AG08395 (cell line): ENCODE data around the gene SMARCA2.
"Not testable (repeated sequence)": the region's sequence is repeated elsewhere in the genome, so short reads cannot be mapped to it uniquely, and the experiment has no call there.

Experiments used
- DNase-seq: peaks from one replicate; pipeline ENCODE4 v3.0.0; 2012; ENCODE audit warnings: mixed read lengths, low spot score

Gene SMARCA2

DNA sequence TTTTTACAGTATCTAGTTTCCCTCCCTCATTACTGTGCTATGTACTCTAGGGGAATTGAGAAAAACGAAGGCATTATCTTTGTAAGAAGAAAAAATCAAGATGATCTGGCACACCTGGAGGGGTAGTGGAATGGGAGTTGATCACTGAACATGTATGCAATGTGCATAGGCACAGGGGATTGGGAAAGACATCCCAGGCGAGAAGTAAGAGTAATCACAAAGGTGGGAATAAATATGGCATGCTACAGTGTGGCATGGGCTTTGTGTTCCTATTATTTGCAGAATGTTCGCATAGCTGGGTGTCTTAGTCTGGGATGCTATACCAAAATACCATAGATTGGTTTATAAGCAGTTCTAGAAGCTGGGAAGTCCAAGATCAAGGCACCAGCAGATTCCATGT lies 130.6 kb downstream of the SMARCA2 start:
- no peak for DNase-seq

DNA sequence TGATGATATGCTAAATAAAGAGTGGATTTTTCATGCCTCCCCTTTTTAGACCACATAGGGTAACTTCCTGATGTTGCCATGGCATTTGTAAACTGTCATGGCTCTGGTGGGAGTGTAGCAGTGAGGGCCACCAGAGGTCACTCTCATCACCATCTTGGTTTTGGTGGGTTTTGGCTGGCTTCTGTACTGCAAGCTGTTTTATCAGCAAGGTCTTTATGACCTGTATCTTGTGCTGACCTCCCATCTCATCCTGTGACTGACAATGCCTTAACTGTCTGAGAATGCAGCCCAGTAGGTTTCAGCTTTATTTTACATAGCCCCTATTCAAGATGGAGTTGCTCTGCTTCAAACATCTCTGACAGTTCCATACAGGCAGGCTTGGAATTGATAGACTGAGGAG lies 131.6 kb downstream of the SMARCA2 start:
- not testable (repeated sequence) for DNase-seq

DNA sequence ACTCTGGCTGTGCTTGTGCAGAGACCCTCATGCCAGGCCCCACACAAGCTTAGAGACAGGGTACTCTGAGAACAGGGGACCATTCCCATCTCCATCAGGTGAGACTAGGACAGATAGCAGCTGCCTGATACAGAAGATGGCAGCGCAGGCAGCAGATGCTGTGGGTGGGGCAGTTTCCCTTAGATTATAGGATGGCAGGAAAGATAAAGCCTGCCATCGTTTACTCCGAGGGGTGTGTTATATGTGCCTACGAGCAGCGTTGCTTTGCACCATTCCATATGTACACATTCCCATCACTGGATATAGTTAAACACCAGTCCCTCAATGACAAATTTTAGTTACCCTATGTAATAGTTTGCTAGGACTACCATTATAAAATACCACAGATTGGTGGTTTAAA lies 135.2 kb downstream of the SMARCA2 start:
- no peak for DNase-seq

DNA sequence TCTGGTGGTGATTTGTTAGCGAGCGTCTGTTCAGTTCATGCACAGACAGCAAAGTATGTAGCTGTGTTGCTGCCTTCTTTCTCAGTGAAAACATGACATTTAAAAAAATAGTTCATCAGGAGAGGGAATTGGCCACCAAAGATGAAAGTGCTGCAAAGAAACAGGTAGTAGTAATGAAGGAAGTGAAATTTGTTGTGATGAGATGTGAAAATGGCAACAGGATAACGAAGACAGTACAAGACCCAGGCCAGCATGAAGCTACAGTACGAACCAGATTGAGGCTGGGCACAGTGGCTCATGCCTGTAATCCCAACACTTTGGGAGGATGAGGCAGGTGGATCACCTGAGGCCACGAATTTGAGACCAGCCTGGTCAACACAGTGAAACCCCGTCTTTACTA lies 136.0 kb downstream of the SMARCA2 start:
- no peak for DNase-seq

DNA sequence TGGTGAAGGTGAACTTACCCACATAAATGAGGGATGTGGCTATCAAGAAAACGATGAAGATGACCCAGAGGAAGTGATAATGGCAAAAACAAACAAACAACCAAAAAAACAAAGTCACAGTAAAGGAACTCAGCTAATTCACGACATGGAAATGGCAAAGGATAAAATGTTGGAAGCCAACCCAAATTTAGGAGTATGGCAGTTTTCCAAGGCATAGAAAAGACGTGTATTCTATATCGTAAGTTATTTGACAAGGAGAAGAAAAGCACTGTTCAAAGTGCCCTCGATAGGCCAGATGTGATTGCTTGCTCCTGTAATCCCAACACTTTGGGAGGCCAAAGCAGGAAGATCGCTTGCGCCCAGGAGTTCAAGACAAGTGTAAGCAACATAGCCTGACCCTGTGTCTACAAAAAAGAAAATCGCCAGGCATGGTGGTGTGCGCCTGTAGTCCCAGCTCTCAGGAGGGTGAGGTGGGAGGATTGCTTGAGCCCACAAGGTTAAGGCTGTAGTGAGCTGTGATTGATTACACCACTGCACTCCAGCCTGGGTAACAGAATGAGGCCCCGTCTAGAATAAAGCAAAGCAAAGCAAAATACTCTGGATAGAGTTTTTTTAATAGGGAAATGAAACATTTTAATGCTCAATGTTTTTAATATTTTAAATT lies 138.0 kb downstream of the SMARCA2 start:
- no peak for DNase-seq

DNA sequence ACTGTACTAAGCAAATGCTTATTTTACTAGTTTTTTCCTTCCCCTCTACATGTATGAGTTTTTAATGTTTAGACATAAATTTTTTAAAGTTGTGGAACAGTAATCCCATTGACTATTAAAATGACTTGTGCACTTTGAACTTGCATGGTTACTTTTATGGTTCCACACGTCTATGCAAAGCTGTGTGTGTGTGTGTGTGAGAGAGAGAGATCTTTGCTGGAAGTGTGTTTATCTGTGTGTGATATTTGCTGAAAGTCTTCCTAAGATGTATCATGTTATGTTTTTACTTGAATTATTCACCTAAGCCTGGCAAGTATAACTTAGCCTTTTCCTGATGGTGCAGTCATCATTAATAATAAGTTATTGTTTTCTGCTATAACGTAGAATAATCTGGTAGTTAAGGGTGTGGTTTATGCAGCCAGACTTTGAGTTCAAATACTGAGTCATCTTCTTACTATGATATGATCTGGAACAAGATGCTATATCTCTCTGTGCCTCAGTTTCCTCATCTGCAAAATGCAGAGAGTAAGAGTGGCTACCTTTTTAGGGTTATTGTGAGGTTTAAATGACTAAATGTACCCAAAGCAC lies 138.6 kb downstream of the SMARCA2 start:
- no peak for DNase-seq

DNA sequence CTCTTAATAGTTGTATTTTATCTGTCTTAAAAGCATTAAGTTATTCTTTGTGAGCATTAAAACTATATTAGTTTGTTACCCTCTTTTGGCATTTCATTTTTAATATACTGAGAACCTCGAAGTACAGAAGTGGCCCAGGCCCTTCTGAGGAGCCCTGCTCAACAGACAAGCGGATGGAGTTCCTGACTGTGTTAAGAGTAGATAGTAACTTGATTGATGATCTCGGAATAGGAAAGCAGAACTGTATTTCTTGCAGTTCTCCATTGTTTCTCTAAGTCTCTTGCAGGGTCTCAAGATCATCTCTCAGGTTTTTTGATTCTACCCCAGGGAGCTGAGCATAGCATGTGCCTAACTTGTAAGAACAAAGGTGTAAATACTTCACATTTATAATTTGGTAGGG lies 139.6 kb downstream of the SMARCA2 start:
- no peak for DNase-seq

DNA sequence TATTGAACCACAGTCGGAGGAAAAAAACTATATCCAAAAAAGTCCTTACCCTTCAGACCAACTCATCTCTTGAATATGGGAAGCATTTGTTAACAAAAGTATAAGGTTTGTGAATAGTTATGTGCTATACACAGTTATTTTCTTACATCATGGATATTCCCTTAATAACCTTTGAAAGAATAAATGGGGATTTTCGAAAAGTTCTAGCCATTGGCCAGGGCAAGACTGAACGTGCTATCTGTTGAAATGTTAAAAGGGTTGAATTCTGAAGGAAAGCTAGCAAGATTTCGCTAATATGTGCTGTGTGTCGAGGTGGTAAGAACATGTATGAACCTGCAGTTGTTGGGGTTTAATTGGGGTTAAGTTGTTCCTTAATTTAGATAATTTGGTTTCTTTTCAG lies 140.8 kb downstream of the SMARCA2 start:
- no peak for DNase-seq

DNA sequence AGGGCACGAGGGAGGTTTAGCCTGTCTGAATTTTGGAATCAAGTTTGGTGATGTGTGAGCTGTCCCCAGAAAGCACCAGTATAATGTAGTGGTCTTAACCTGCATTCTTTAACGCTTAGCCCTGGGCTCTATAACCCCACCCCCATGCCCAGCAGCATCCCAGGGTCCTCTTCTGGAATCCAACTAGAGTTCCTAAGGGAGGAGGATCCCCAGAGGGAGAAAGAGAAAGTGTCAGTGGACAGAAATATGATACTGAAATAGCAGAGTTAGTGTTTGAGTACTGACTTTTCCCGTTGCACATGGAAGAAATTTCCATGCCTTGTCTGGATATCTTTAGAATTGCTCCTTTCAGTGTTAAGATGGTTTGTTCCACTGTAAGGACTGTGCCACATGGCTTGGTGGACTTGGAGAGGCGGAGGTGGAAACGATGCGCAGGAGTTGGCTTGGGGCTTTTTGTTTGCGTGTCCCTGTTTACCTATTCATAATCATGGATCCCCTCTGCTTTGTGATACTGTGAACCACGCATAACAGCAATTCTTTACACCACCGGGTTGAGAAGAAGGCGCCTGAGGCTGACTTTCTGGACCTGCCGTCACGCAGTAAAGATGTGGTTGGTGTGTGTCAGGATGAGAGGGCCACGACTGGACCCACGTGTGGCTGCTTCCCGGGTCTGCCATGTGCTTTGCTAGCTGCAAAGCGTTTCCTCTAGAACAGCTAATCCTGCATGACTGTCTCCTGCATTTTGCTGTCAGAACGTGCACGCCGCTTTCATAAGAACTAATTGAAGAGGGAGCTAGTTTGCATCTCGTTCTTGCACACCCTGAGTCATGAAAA lies 142.3 kb downstream of the SMARCA2 start:
- peak; percentile 74 for DNase-seq

DNA sequence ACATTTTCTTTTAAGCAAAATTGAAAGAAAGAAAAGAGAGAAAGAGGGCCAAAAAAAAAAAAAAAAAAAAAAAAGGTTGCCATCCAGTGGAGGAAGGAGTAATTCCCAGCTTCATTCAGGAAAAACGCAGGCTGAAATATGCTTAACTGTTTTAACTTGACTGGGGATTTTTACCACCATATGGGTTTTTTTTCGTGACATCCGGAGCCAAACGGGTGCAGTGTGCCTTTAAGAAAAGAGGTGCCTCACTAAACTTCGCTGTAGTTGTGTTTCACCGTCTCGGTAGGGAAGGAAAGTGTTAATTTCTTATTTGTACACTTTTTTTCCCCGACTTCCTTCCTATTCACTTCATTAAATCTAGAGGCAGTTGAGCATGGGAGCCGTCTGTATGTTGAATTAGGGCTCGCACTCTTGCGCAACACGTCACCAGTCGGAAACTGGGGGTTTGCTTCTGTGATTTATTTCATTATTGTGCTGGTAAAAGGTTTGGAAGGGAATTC lies 143.0 kb downstream of the SMARCA2 start:
- peak; percentile 40 for DNase-seq

DNA sequence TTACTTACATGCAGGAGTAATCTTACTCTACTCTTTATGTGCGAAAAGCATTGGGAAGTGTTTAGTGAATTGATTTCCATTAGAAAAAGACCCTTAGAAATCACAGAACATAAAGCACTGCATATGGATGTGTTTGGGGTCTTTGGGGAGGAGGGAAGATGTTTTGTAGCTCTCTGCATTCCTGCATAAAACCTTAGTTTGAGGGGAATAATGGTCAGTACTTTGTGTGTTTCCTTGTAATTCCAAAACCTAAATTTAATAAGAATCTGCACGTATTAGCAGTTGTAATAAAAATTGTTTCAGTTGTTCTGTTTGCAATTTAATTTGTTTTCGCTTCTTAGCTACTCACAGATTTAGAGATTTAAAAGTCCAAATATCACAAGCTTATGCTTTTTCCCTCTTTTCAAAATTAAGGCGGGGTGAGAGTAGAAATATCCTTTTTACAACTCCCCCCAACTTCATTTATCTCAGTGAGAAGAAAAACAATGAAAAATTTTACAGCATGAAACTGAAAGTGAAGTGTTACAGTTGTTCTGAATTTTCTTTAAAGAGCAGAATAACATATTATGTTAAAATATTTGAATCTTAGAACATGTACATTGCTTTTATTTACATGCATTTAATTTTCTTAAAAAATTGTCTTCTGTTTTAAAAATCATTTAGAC lies 143.8 kb downstream of the SMARCA2 start:
- no peak for DNase-seq

DNA sequence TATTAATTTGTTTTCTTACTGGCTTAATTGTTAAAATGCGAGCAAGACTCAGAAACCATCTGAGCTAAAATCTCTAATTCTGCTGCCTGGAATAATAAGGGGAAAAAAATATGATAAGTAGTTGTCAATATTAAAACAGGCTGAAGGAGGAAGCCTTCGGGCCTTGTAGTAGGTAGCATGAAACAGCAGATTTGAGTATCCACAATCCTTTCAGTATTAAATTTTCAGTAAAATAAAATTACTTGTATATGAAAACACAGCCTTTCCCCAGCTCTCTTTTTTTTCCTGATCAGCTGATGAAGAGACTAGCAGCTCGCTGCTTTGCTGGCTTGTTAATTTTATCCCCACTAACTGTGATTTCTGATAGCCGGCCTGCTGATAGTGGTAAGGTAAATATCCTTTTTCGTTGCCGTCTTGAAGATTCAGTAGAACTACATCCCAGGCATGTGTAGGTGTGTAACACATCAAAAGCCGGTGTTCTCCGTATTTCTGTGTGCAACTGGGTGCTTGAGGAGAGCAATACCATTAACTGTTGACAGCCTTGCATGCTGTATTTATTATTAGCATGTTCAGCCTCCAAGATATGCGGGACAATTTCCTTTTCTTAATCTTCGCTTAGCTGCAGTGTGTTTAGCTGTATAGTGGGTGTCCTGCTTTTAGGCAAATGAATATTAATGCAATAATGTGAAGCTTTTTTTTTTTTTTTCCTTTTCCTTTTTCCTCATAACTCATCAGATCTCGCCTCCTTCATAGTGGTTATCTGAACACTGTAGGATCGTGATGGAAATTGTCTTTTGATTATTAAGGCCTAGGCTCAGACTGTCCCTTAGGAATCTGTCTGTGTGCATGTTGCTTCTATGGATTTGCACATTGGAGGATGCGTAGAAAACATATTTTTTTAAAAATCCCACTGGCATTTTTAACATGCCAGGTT lies 144.6 kb downstream of the SMARCA2 start:
- DNase-seq, result no peak

DNA sequence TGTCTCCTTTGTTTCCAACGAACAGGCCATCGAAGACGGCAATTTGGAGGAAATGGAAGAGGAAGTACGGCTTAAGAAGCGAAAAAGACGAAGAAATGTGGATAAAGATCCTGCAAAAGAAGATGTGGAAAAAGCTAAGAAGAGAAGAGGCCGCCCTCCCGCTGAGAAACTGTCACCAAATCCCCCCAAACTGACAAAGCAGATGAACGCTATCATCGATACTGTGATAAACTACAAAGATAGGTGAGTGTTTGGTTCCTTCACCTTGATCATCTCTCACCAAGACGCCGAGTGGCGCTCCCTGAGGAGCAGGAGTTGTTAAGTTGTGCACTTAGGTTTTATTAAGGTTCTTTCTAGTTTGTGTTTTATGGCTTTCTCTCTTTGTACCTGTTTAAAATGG lies 146.5 kb downstream of the SMARCA2 start:
- DNase-seq, result no peak

DNA sequence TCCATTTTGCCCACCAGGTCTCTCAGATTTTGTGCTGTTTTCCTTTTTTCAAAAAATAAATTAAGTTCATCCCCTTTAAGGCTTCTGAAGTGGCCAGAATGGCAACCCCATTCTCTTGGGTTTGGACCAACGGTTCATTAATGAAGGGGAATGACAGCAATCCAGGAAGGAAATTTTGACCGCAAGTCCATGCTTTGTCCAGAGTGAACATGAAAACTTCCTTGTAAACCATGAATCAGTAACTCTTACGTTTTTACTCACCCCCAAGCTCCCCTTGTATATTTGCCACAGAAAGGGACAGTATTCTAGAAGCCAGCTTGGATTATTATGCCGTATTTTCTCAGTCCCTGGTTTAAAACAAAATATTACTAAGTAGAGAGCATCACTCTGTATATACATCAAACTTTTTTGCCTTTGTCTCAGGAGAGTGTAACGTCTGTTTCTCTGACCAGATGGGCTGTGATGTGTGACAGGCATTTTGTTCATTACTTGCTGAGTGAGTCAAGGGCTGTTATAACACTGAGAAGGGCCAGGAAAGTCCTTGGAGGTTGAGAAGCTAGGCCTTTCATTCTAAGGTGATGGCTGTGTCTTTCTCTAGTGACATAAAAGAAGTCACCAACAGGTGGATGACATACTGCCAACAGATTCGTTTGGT lies 148.2 kb downstream of the SMARCA2 start:
- no peak for DNase-seq

DNA sequence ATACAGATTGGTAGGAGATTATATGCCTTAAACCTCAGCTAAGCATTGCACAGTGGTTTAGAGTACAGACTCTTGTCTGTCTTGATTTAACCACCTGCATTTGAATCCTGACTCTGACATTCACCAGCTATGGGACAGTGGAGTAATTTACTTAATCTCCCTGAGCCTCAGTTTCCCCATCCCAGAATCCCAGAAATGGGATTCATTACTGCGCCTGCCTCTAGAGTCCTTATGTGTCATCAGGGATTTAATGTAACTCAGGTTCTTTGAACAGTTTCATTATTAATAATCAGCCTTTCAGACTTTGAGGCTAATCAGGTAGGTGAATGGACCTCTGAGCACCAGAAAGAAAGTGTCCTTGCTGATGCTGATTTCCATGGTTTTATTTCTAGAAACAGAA lies 149.1 kb downstream of the SMARCA2 start:
- DNase-seq, result no peak

DNA sequence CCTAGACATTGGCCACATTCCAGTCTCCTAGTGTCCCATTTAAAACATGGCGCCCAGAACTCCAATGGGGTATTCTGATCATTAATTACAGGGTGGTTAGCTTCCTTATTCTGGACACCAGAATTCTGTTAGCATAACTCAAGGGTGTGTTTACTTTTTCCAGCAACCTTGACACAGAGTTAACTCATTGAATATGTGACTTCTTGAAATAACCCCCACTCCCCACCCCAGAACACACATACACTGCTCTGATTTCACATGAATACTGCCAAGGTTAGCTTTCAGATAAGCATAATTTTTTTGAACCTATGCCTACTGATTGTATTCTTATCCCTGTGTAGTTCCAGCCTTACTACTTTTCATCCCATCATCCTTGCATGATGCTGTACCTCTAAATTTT lies 151.1 kb downstream of the SMARCA2 start:
- DNase-seq, result no peak

DNA sequence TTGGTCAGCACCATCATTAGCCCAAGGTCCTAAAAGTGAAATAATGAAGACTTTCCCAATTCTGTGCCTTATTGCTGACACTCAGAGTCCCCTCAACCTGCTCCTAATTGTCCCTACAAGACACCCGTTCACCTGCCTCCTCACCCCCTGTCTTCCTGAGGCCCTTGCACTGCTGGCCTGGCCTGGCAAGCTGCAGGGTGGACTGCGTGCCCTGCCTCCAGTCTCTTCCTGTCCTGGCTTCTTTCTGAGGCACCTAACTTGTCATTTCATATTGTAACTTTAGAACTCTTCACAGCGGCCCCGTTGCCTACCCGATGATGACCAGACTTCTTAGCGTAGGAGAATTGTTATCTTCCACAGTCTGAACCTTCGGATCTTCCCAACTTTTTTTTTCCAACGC lies 153.9 kb downstream of the SMARCA2 start:
- DNase-seq, result no peak

DNA sequence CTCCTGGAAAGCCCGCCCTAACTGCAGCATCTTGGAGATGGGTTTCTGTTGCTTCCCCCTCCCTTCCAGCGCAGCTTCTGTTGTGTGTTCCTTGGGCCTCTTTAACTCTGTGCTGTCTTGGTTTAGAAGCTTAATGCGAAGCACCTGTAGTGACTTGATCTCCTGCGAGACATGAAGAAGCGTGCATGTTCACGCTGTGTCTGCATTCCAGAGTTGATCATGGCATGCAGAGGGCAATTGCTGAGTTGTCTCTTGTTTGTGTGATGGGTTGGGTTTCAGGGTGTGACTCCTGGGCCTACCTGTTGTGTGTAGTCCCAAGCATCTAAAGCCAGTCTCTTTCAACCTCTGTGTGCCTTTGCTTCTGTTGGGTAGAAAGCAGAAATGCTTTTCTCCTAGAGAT lies 155.6 kb downstream of the SMARCA2 start:
- DNase-seq, result no peak

DNA sequence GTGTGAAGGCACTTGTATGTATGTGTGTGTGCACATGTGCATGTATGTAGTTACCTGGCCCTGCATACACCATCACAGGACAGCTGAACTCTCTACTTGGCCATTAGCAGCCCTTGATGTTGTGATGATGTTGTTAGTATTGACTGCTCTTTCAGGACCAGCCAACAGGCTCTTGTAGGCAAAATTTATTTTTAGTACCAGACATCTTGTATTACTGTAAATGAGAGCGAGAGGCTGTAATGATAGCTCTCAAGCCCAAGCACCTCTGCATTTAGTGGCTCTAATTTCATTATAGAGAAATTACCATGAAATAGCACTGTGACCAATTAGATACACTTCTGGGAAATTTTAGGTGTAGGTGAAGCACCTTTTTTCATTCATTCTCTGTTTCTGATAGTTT lies 158.0 kb downstream of the SMARCA2 start:
- no peak for DNase-seq

DNA sequence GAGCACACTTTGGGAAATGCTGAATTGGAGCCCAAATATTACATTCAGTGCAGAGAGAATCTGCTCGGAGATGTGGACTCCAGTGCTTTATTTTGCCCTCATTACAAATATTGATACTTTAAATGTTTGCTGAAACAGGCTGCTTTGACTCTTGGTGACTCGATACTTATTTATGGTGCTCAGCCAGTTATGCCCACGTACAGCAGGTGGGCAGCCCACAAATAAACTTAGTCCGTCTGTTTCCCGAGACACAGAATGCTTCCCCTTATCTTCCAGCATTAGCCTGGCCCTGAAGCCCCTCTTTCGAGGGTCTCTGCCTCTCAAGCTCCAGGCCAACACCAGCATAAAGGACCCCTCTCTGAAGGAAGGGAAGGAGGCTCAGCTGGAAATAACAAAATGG lies 158.7 kb downstream of the SMARCA2 start:
- DNase-seq, result no peak

DNA sequence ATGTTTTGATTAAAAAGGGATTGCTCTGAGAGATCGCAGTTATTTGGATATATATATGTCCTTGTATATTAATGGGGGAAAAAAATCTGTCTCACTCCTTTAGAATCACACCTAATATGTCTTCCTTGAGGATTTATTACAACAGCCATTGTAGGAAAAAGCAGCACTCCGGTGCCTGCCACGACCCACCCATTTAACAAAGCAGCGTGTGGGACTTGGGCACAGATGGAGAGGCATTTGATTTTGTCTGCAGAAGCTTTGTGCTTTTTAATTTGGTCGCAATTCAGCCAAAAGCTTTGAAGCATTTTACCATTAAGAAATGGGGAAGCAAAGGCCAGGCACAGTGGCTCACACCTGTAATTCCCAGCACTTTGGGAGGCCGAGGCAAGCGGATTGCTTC lies 159.2 kb downstream of the SMARCA2 start:
- DNase-seq, result no peak
